GM12891 (cell line): ENCODE measurements around the gene SLN.

Experiments
- POLR2A ChIP-seq: IDR thresholded peaks from 2 replicates; pipeline ENCODE4 v1.6.1; 2011; ENCODE audit warnings: low read depth, low read length, control low read depth
- TAF1 ChIP-seq: IDR thresholded peaks from 2 replicates; pipeline ENCODE4 v1.6.1; 2011; ENCODE audit warnings: low read depth, low read length, control low read depth

- TF ChIP-seq POLR2A (no peak), TAF1 (no peak)
These were observed 3.1 kb downstream of the SLN start for GRCh38 chr11:107708792-107709191.
